ENCODE results near the gene CAPRIN1.

The CAPRIN1 gene

GRCh38 chr11:34150494-34151151 lies 99.1 kb downstream of the CAPRIN1 start:
- TF ChIP-seq, protein P1, sequence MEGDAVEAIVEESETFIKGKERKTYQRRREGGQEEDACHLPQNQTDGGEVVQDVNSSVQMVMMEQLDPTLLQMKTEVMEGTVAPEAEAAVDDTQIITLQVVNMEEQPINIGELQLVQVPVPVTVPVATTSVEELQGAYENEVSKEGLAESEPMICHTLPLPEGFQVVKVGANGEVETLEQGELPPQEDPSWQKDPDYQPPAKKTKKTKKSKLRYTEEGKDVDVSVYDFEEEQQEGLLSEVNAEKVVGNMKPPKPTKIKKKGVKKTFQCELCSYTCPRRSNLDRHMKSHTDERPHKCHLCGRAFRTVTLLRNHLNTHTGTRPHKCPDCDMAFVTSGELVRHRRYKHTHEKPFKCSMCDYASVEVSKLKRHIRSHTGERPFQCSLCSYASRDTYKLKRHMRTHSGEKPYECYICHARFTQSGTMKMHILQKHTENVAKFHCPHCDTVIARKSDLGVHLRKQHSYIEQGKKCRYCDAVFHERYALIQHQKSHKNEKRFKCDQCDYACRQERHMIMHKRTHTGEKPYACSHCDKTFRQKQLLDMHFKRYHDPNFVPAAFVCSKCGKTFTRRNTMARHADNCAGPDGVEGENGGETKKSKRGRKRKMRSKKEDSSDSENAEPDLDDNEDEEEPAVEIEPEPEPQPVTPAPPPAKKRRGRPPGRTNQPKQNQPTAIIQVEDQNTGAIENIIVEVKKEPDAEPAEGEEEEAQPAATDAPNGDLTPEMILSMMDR (IDR thresholded peaks at IDR 0.05): no peak

Measured in LNCAP (cell line).